DND-41 (cell line): Measurements from ENCODE around the gene HPS5.

Experiments used
- EZH2 ChIP-seq: IDR thresholded peaks from 3 replicates; pipeline ENCODE4 v1.6.1; 2012; ENCODE audit warnings: borderline replicate concordance, low read depth, mild to moderate bottlenecking, moderate library complexity, low read length, inconsistent platforms; ENCODE audit not compliant: severe bottlenecking
- TF ChIP-seq, protein P1 (sequence below): IDR thresholded peaks from 2 replicates; pipeline ENCODE4 v1.5.1; 2012; ENCODE audit warnings: borderline replicate concordance, low read length, moderate library complexity, mild to moderate bottlenecking; ENCODE audit not compliant: poor library complexity, severe bottlenecking; ENCODE audit errors: extremely low read depth

DNA sequence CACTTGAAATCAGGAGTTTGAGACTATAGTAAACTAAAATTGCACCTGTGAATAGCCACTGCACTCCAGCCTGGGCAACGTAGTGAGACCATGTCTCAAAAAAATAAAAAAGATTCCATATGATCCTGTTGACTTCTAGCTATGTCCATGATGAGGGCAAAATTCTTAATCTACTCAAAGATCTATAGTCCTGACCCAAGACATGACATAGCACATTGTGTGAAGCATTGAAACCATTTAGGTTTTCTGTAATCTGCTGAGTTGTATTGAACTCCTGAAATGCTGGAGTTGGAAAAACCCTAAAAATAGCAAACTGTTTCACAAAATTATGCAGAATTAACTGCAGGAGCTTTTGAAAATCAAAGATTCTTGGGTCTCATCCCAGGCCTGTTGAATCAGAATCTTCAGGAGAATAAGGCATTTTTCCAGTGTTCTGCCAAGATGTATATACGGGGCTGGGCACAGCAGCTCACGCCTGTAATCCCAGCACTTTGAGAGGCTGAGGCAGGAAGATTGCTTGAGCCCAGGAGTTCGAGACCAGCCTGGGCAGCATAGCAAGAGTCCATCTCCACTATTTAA is 42.6 kb upstream of the HPS5 start:
- TF ChIP-seq EZH2: no peak
- TF ChIP-seq, protein P1, sequence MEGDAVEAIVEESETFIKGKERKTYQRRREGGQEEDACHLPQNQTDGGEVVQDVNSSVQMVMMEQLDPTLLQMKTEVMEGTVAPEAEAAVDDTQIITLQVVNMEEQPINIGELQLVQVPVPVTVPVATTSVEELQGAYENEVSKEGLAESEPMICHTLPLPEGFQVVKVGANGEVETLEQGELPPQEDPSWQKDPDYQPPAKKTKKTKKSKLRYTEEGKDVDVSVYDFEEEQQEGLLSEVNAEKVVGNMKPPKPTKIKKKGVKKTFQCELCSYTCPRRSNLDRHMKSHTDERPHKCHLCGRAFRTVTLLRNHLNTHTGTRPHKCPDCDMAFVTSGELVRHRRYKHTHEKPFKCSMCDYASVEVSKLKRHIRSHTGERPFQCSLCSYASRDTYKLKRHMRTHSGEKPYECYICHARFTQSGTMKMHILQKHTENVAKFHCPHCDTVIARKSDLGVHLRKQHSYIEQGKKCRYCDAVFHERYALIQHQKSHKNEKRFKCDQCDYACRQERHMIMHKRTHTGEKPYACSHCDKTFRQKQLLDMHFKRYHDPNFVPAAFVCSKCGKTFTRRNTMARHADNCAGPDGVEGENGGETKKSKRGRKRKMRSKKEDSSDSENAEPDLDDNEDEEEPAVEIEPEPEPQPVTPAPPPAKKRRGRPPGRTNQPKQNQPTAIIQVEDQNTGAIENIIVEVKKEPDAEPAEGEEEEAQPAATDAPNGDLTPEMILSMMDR: no peak
